Mesenchymal stem cell (in vitro differentiated cells and primary cell): ENCODE data around the gene ZNF410.
"Not testable (repeated sequence)": the region's sequence is repeated elsewhere in the genome, so short reads cannot be mapped to it uniquely, and the experiment has no call there.

Experiments
- DNase-seq: peaks from one replicate; pipeline ENCODE4 v3.0.0-alpha.2; 2013
- H2AFZ ChIP-seq: one replicate; pipeline ENCODE4 v1.6.1; 2013; ENCODE audit warnings: low read depth, mild to moderate bottlenecking, control low read depth, inconsistent platforms, low read length, moderate library complexity
- H2AK5ac ChIP-seq: 2 replicates; pipeline ENCODE4 v1.6.1; 2013; ENCODE audit warnings: low read length, moderate library complexity, mild to moderate bottlenecking, inconsistent platforms; ENCODE audit not compliant: severe bottlenecking
- H2BK120ac ChIP-seq: one replicate; pipeline ENCODE4 v1.6.1; 2013; ENCODE audit warnings: low read depth, mild to moderate bottlenecking, inconsistent platforms, low read length, moderate library complexity
- H2BK12ac ChIP-seq, 2 experiments: one replicate each; pipeline ENCODE4 v1.6.1; 2013; ENCODE audit warnings: inconsistent platforms in 2 of 2, low read length in 2 of 2, mild to moderate bottlenecking in 2 of 2, moderate library complexity in 2 of 2, control low read depth in 1 of 2
- H2BK15ac ChIP-seq: one replicate; pipeline ENCODE4 v1.6.1; 2013; ENCODE audit warnings: mild to moderate bottlenecking, low read depth, inconsistent platforms; ENCODE audit not compliant: poor library complexity, severe bottlenecking
- H2BK5ac ChIP-seq: 2 replicates; pipeline ENCODE4 v1.6.1; 2013; ENCODE audit warnings: low read depth, mild to moderate bottlenecking, low read length, control low read depth, inconsistent platforms; ENCODE audit not compliant: poor library complexity, severe bottlenecking
- H3K14ac ChIP-seq, 2 experiments: one replicate each; pipeline ENCODE4 v1.6.1; 2013; ENCODE audit warnings: inconsistent platforms in 2 of 2, low read length in 2 of 2, control low read depth in 1 of 2, mild to moderate bottlenecking in 1 of 2, moderate library complexity in 1 of 2
- H3K18ac ChIP-seq, 2 experiments: one replicate each; pipeline ENCODE4 v1.6.1; 2013; ENCODE audit warnings: inconsistent platforms in 2 of 2, low read length in 2 of 2, control low read depth in 1 of 2, low read depth in 1 of 2, mild to moderate bottlenecking in 1 of 2
- H3K23ac ChIP-seq, 2 experiments: one replicate each; pipeline ENCODE4 v1.6.1; 2013; ENCODE audit warnings: inconsistent platforms in 2 of 2, low read length in 2 of 2, mild to moderate bottlenecking in 2 of 2, moderate library complexity in 2 of 2, control low read depth in 1 of 2
- H3K27ac ChIP-seq: 2 replicates; pipeline ENCODE4 v1.5.1; 2013; ENCODE audit warnings: mild to moderate bottlenecking, moderate library complexity, low read length, control low read depth, inconsistent platforms; ENCODE audit not compliant: poor library complexity, severe bottlenecking
- H3K27me3 ChIP-seq, 2 experiments: 2 replicates each; pipeline versions ENCODE4 v1.6.1 to v1.7.0; 2013; ENCODE audit warnings: low read length in 2 of 2, mild to moderate bottlenecking in 2 of 2, moderate library complexity in 2 of 2, control low read depth in 1 of 2, inconsistent platforms in 1 of 2; ENCODE audit not compliant: control insufficient read depth in 1 of 2, insufficient read depth in 1 of 2
- H3K36me3 ChIP-seq, 2 experiments: 2 replicates each; pipeline versions ENCODE4 v1.6.1 to v1.7.0; 2013; ENCODE audit warnings: low read length in 2 of 2, control low read depth in 1 of 2, inconsistent platforms in 1 of 2, low read depth in 1 of 2, mild to moderate bottlenecking in 1 of 2; ENCODE audit not compliant: insufficient read depth in 2 of 2, control insufficient read depth in 1 of 2
- H3K4ac ChIP-seq, 2 experiments: one replicate each; pipeline ENCODE4 v1.6.1; 2013; ENCODE audit warnings: inconsistent platforms in 2 of 2, low read length in 2 of 2, mild to moderate bottlenecking in 2 of 2, moderate library complexity in 2 of 2, control low read depth in 1 of 2, low read depth in 1 of 2
- H3K4me1 ChIP-seq: 2 replicates; pipeline ENCODE4 v1.6.1; 2013; ENCODE audit warnings: low read depth, low read length, control low read depth; ENCODE audit not compliant: control insufficient read depth, insufficient read depth
- H3K4me2 ChIP-seq: 2 replicates; pipeline ENCODE4 v1.6.1; 2013; ENCODE audit warnings: low read length, mild to moderate bottlenecking, inconsistent platforms; ENCODE audit not compliant: poor library complexity, severe bottlenecking
- H3K4me3 ChIP-seq, 2 experiments: 2 replicates each; pipeline versions ENCODE4 v1.5.1 to v1.7.0; 2013; ENCODE audit warnings: low read length in 2 of 2, mild to moderate bottlenecking in 2 of 2, control low read depth in 1 of 2, low read depth in 1 of 2; ENCODE audit not compliant: insufficient read depth in 1 of 2
- H3K79me1 ChIP-seq: replicated peaks from 2 replicates; pipeline ENCODE4 v1.6.1; 2013; ENCODE audit warnings: mild to moderate bottlenecking, control low read depth, low read length, inconsistent platforms; ENCODE audit not compliant: poor library complexity, severe bottlenecking
- H3K9ac ChIP-seq: 2 replicates; pipeline ENCODE4 v1.7.0; 2013; ENCODE audit warnings: mild to moderate bottlenecking, low read length, moderate library complexity
- H3K9me3 ChIP-seq: 2 replicates; pipeline ENCODE4 v1.7.0; 2013; ENCODE audit warnings: mild to moderate bottlenecking, low read length; ENCODE audit not compliant: control insufficient read depth
- H4K8ac ChIP-seq: one replicate; pipeline ENCODE4 v1.6.1; 2013; ENCODE audit warnings: inconsistent platforms, mild to moderate bottlenecking, low read length, moderate library complexity
- H4K91ac ChIP-seq: one replicate; pipeline ENCODE4 v1.6.1; 2013; ENCODE audit warnings: mild to moderate bottlenecking, low read length, inconsistent platforms
- WGBS: methylation state at CpG from one replicate; pipeline ENCODE4 v1.1.7; 2013; ENCODE audit warnings: mixed read lengths; 5-methylcytosine and 5-hydroxymethylcytosine counted together

ZNF410 gene

GRCh38 chr14:73888971-73889370 is 2.3 kb downstream of the ZNF410 start:
- no peak overlapping the region for H2BK12ac ChIP-seq
- no peak overlapping the region for H2BK15ac ChIP-seq
- peak overlapping the region; percentile 98 for H3K9ac ChIP-seq
- no peak overlapping the region for H4K8ac ChIP-seq
- H4K91ac ChIP-seq, result no peak overlapping the region
- no peak overlapping the region for H2BK120ac ChIP-seq
- H3K4ac ChIP-seq, result no peak overlapping the region
- H3K27me3 ChIP-seq, result no peaks in the 10 kb centered on the region
- H3K36me3 ChIP-seq, result peaks cover 0 to 11% of the 10 kb centered on the region in 2 experiments
- no peak overlapping the region for H2AK5ac ChIP-seq
- H2AFZ ChIP-seq, result no peak overlapping the region
- H3K79me1 ChIP-seq, result peaks cover 3% of the 10 kb centered on the region
- H3K4me1 ChIP-seq, result peaks cover 2% of the 10 kb centered on the region
- H3K18ac ChIP-seq, result no peak overlapping the region
- no peak overlapping the region for H3K4me2 ChIP-seq
- peak; percentile 32 for DNase-seq
- peak overlapping the region; percentile 54 for H3K27ac ChIP-seq
- H2BK5ac ChIP-seq, result no peak overlapping the region
- no peaks in the 10 kb centered on the region for H3K9me3 ChIP-seq
- no peak overlapping the region for H3K14ac ChIP-seq
- H3K4me3 ChIP-seq, result peak overlapping the region in 1 of 2 experiments; percentile 86
- no peak overlapping the region for H3K23ac ChIP-seq
- WGBS, result 100% methylated on average over 1 of the region's 2 CpGs

GRCh38 chr14:73889376-73889775 is 2.7 kb downstream of the ZNF410 start:
- Histone ChIP-seq H3K9me3 (no peaks in the 10 kb centered on the region), H3K18ac (no peak overlapping the region), H3K36me3 (peaks cover 2 to 15% of the 10 kb centered on the region in 2 experiments), H3K4me2 (no peak overlapping the region), H2AK5ac (no peak overlapping the region), H3K79me1 (peaks cover 6% of the 10 kb centered on the region), H3K23ac (no peak overlapping the region), H2AFZ (no peak overlapping the region), H4K8ac (no peak overlapping the region), H3K27ac (no peak overlapping the region), H3K4me3 (no peak overlapping the region), H3K4ac (no peak overlapping the region), H2BK15ac (no peak overlapping the region), H4K91ac (no peak overlapping the region), H3K14ac (no peak overlapping the region), H3K27me3 (no peaks in the 10 kb centered on the region), H2BK120ac (no peak overlapping the region), H2BK5ac (no peak overlapping the region), H3K4me1 (peaks cover 2% of the 10 kb centered on the region), H3K9ac (peak overlapping the region; percentile 98), H2BK12ac (no peak overlapping the region)
- DNase-seq, result no peak
- 97% methylated on average over 5 of the region's 5 CpGs for WGBS

GRCh38 chr14:73894180-73894687 is 7.6 kb downstream of the ZNF410 start:
- DNase-seq, result not testable (repeated sequence)
- WGBS, result 93% methylated on average over 6 of the region's 6 CpGs

DNA sequence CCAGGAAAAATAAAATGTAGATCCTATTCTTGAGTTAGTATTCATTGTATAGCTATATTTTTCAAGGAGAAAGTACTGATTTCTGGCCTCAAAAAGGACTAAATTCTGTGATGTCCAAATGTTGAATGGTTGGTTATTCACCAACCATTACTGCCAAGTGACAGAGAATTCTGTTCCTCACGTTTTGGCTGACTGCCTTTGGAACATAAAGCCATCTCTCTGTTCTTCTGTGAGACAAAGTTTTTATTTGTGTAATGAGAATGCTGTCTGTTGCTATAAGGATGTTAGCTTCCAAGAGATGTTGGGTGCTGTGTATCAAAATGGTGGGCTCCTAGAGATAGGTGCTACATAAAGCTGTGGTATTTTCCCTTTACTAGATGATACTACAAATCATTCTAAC is 9.3 kb downstream of the ZNF410 start:
- Histone ChIP-seq H3K9ac (no peak overlapping the region), H2BK5ac (no peak overlapping the region), H3K4me2 (no peak overlapping the region), H3K36me3 (peaks cover 19 to 78% of the 10 kb centered on the region in 2 experiments), H2BK120ac (no peak overlapping the region), H3K4ac (no peak overlapping the region), H3K4me3 (no peak overlapping the region), H4K8ac (no peak overlapping the region), H2AK5ac (no peak overlapping the region), H3K14ac (no peak overlapping the region), H2BK15ac (no peak overlapping the region), H3K9me3 (no peaks in the 10 kb centered on the region), H2BK12ac (no peak overlapping the region), H2AFZ (no peak overlapping the region), H3K23ac (no peak overlapping the region), H3K18ac (no peak overlapping the region), H3K79me1 (peaks cover 15% of the 10 kb centered on the region), H4K91ac (no peak overlapping the region), H3K27me3 (no peaks in the 10 kb centered on the region), H3K27ac (no peak overlapping the region), H3K4me1 (no peaks in the 10 kb centered on the region)
- WGBS, result 100% methylated on average over 1 of the region's 1 CpG
- DNase-seq, result no peak

More at GRCh38 chr14:73894180-73894687, 7.6 kb downstream of the ZNF410 start:
- H2AFZ ChIP-seq, H3K9me3 ChIP-seq, H2BK120ac ChIP-seq, H3K27me3 ChIP-seq, H3K14ac ChIP-seq, H3K4me3 ChIP-seq, H3K27ac ChIP-seq, H3K18ac ChIP-seq, H3K4me1 ChIP-seq, H3K4me2 ChIP-seq, H2BK5ac ChIP-seq, H3K23ac ChIP-seq, H2BK15ac ChIP-seq, H4K91ac ChIP-seq, H2AK5ac ChIP-seq, H4K8ac ChIP-seq, H2BK12ac ChIP-seq, H3K9ac ChIP-seq, H3K4ac ChIP-seq: not testable (repeated sequence)
- Histone ChIP-seq H3K36me3 (peaks cover 14 to 62% of the 10 kb centered on the region in 2 experiments), H3K79me1 (peaks cover 11% of the 10 kb centered on the region)
